Stimulated activated CD8-positive, alpha-beta memory T cell treated with anti-CD3 and anti-CD28 coated beads, Interleukin-15, amount 100 ng/mL, for 4 hours (primary cell): ENCODE results near the gene MEIKIN.

Source experiments
- DNase-seq, 2 donors: peaks; one replicate each; pipeline ENCODE4 v3.0.0-alpha.2; 2020; ENCODE audit warnings: low read depth in 2 of 2

The MEIKIN gene

DNA sequence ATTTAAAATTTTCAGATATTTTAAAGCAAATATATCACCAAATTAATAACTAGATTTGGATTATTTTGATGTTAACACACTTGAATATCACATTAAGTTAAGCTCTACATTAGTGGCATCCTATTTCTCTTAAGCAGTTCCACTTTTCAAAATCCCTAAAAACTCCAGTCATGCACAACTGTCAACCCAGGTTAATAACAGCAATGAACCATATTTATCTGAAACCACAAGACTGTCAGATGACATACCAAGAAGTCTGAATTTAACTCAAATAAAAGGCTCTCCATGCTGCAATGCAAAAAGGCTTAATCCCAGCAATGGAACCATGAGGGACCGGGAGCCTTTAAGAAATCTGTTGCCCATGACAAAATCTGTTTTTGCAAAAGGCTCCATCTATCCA lies 176.1 kb downstream of the MEIKIN start:
- DNase-seq = no peak

DNA sequence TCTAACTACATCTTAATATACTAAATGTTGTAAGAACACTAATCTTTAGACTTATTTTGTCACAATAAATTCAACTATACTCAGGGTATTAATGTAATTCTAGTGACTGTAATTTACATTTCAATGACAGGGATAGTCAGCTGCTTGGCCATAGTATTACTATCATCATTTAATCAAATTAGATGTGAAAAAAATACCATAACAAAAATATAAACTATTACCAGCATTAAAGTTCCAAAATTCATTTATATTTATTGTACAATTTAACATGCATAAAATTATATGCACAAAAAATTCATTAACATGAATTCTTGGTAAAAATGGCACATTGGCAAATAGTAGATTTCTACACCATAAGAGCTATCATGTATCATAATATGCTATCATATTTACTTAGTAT lies 177.6 kb downstream of the MEIKIN start:
- no peak for DNase-seq

DNA sequence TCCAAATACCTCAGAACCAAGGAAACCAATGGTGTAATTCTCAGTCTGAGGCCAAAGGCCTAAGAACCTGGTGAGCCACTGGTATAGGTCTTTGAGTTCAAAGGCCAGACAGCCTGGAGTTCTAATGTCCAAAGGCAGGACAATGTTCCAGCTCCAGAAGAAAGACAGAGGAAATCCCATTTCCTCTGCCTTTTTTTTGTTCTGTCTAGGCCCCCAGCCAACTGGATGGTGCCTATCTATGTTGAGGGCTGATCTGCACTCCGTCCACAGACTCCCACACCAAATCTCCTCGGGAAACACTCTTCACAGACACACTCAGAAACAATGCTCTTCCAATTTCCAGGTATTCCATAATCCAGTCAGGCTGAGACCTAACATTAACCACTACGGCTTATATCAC lies 178.8 kb downstream of the MEIKIN start:
- DNase-seq = no peak

DNA sequence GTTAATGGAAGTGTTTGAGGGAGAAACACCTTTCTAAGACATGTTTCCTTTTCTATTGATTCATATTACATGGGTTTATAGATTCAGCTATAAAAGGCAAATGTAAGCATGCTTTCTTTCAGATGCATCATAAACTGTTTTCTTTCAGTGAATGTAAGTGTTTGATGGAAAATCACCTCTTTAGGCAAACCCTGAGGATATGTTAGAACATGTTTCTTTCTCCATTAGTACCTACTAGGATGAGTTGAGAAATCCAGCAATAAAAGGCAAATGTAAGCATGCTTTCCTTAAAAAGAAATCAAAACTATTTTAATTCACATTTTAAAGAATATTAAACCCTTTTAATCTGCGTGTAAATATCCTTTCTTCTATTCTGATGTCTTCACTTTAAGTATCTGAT lies 180.2 kb downstream of the MEIKIN start:
- DNase-seq = no peak

DNA sequence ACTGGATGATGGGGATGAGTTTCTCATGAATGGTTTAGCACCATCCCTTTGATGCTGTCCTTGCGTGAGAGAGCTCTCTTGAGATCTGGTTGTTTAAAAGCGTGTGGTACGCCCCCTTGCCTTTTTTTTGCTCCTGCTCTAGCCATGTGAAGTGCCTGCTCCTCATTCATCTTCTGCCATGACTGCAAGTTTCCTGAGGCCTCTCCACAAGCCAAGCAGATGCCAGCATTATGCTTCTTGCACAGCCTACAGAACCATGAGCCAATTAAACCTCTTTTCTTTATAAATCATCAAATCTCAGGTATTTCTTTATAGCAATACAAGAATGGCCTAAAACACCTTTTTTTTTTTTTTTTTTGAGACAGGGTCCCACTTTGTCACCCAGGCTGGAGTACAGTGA lies 181.5 kb downstream of the MEIKIN start:
- no peak for DNase-seq

DNA sequence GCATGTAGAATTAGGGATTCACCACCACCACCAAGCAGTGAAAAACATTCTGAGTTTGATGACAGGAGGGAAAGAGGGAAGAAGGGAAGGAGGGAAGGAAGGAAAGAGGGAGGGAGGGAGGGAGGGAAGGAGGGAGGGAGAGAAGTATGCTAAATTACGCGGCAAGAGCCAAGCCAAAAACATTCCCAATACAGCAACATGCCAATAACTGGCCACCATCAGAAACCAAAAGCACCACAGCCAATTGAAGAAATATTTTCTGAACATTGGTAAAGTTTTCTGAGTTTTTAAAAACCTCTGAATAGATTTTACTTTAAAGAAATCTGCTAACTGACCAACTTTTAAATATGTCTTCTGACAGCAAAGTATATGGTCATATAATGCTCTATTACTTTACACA lies 184.7 kb downstream of the MEIKIN start:
- DNase-seq = no peak

DNA sequence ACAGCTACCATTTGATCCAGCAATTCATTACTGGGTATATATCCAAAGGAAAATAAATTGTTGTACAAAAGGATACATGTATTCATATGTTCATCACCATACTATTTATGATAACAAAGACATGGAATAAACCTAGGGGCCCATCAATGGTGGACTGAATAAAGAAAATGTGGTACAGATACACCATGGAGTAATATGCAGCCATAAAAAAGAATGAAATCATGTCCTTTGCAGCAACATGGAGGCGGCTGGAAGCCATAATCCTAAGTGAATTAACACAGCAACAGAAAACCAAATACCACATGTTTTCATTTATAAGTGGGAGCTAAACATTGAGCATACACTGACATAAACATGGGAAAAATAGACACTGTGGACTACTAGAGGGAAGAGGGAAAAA lies 185.8 kb downstream of the MEIKIN start:
- DNase-seq = no peak

DNA sequence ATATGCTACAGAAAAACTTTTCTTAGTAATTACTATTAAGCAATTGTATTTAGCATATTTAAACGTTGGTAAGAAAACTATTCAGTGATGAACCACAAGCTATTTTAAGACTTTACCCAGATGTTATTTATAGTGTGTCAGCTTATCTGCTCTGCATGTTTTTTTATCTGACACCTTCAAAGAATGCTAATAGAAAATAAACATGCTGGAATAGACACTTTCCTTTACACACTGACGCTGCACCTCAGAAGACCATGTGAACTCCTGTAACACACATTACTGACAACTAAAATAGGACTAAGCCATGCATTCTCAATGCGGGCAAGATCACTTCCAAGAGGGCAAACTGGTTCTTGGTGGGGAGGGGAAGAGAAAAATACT lies 187.0 kb downstream of the MEIKIN start:
- no peak for DNase-seq

DNA sequence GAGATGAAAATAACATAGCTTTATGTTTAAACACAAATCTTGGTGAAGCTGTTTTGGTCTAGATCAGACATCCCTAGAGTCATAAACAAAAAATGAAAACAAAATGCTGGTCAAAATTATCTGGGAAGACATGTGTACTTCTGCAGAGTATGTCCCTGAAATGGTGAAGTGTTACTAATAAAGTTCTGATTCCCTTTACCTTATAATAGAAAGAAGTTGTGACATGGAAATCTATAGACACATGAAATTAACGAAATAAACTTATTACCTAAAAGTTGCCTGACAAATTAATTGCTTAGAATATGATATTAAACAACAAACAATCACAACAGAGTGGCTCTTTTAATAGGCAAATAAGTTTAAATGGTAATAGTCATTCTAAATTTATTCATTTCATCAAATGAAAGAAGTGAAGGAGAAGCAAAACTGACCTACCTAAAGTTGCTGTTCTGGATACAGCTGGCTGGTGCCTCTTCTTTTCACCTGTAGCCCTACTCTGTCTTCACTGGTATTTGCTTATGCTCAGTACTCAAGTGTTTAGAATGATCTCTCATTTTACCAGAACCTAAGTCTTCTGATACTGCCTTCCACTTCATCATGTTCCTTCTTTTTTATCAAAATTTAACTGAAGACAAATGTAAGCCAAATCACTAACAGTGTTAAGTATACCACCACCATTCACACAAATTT lies 187.5 kb downstream of the MEIKIN start:
- DNase-seq = no peak
